Smooth muscle cell (in vitro differentiated cells): Measurements from ENCODE around the gene MRPL50. TPM values are rescaled to one million over a fixed set of nuclear protein-coding genes. Genes with fewer than 3 reads are reported as not detected.
"Not testable (repeated sequence)": the region's sequence is repeated elsewhere in the genome, so short reads cannot be mapped to it uniquely, and the experiment has no call there.

Experiments used
- DNase-seq: peaks from one replicate; lab custom pipeline; 2025; ENCODE audit not compliant: unreplicated experiment; lab: John Stamatoyannopoulos, UW
- H2AFZ ChIP-seq: fragments of 200-600 bp; sonication (generic); 2 replicates; pipeline ENCODE4 v1.6.0; 2016; ENCODE audit warnings: antibody characterized with exemption, low read depth, mild to moderate bottlenecking
- H3F3A ChIP-seq: fragments of 200-600 bp; sonication (generic); 2 replicates; pipeline ENCODE4 v1.6.0; 2017; ENCODE audit warnings: antibody characterized with exemption, low read depth
- H3K27ac ChIP-seq: fragments of 200-600 bp; sonication (generic); 2 replicates; pipeline ENCODE4 v1.5.1; 2016; ENCODE audit warnings: low read depth, mild to moderate bottlenecking
- H3K27me3 ChIP-seq: fragments of 200-600 bp; sonication (generic); 2 replicates; pipeline ENCODE4 v1.6.1; 2016; ENCODE audit warnings: low read depth, mild to moderate bottlenecking
- H3K36me3 ChIP-seq: fragments of 200-600 bp; sonication (generic); 2 replicates; pipeline ENCODE4 v1.5.1; 2016; ENCODE audit warnings: low read depth
- H3K4me1 ChIP-seq: fragments of 200-600 bp; sonication (generic); 2 replicates; pipeline ENCODE4 v1.5.1; 2016; ENCODE audit warnings: low read depth
- H3K4me2 ChIP-seq: fragments of 200-600 bp; sonication (generic); 2 replicates; pipeline ENCODE4 v1.6.0; 2016; ENCODE audit warnings: mild to moderate bottlenecking
- H3K4me3 ChIP-seq: fragments of 200-600 bp; sonication (generic); 2 replicates; pipeline ENCODE4 v1.5.1; 2016; ENCODE audit warnings: mild to moderate bottlenecking
- H3K79me2 ChIP-seq: fragments of 200-600 bp; sonication (generic); 2 replicates; pipeline ENCODE4 v1.6.0; 2016; ENCODE audit warnings: low read depth, mild to moderate bottlenecking
- H3K9ac ChIP-seq: fragments of 200-600 bp; sonication (generic); 2 replicates; pipeline ENCODE4 v1.6.0; 2016; ENCODE audit warnings: low read depth
- H3K9me3 ChIP-seq: fragments of 200-600 bp; sonication (generic); replicated peaks from 2 replicates; pipeline ENCODE4 v1.5.1; 2016; ENCODE audit warnings: low read depth
- H4K20me1 ChIP-seq: fragments of 200-600 bp; sonication (generic); 2 replicates; pipeline ENCODE4 v1.6.0; 2016; ENCODE audit warnings: low read depth
- CTCF ChIP-seq: fragments of 200-600 bp; sonication (generic); IDR thresholded peaks from 2 replicates; pipeline ENCODE4 v1.5.1; 2017; ENCODE audit warnings: borderline replicate concordance, mild to moderate bottlenecking, antibody characterized with exemption; ENCODE audit not compliant: insufficient read depth, poor library complexity, severe bottlenecking
- WGBS: methylation state at CpG from one replicate; pipeline ENCODE4 v1.1.7; 2016; ENCODE audit warnings: low lambda C conversion rate; 5-methylcytosine and 5-hydroxymethylcytosine counted together
- polyA plus RNA-seq: library from polyadenylated mRNA; unstranded; fragments of >200 nt; fragmentation: Nextera tagmentation; extraction: Ambion mirVana; gene quantifications from 2 replicates; pipeline ENCODE4 v1.2.1, GENCODE V29; 2016
- total RNA-seq: library from RNA; depleted of rRNA; stranded (reverse); fragments of >200 nt; gene quantifications from 2 replicates; pipeline ENCODE4 v1.2.3, GENCODE V29; 2014

MRPL50 gene
- total and polyA plus RNA-seq, 2 experiments from 2014 or later, result 13.3 to 13.7 TPM

GRCh38 chr9:101388507-101388993 lies 9.9 kb downstream of the MRPL50 start:
- H3K4me2 ChIP-seq, result no peak overlapping the region
- peaks cover 25% of the 10 kb centered on the region for H4K20me1 ChIP-seq
- H3K9me3 ChIP-seq, result peaks cover 8% of the 10 kb centered on the region
- no peak overlapping the region for H3K27ac ChIP-seq
- 95% methylated on average over 2 of the region's 2 CpGs for WGBS
- no peak for DNase-seq
- no peak overlapping the region for H3K4me3 ChIP-seq
- no peaks in the 10 kb centered on the region for H3F3A ChIP-seq
- H2AFZ ChIP-seq, result no peak overlapping the region
- H3K79me2 ChIP-seq, result peaks cover 25% of the 10 kb centered on the region
- no peak overlapping the region for H3K9ac ChIP-seq
- TF ChIP-seq CTCF, result peak; percentile 14
- peaks cover 16% of the 10 kb centered on the region for H3K36me3 ChIP-seq
- H3K27me3 ChIP-seq, result no peaks in the 10 kb centered on the region
- no peaks in the 10 kb centered on the region for H3K4me1 ChIP-seq

GRCh38 chr9:101387871-101388506 lies 10.4 kb downstream of the MRPL50 start:
- no peak overlapping the region for H3K27ac ChIP-seq
- H3K27me3 ChIP-seq, result no peaks in the 10 kb centered on the region
- peak; percentile 43 for TF ChIP-seq CTCF
- no peaks in the 10 kb centered on the region for H3F3A ChIP-seq
- H2AFZ ChIP-seq, result no peak overlapping the region
- no peak for DNase-seq
- WGBS, result 71% methylated on average over 6 of the region's 6 CpGs
- H3K36me3 ChIP-seq, result peaks cover 16% of the 10 kb centered on the region
- H3K9me3 ChIP-seq, result peaks cover 8% of the 10 kb centered on the region
- H3K79me2 ChIP-seq, result peaks cover 20% of the 10 kb centered on the region
- H4K20me1 ChIP-seq, result peaks cover 22% of the 10 kb centered on the region
- H3K4me2 ChIP-seq, result no peak overlapping the region
- no peak overlapping the region for H3K9ac ChIP-seq
- no peak overlapping the region for H3K4me3 ChIP-seq
- no peaks in the 10 kb centered on the region for H3K4me1 ChIP-seq

- H3K4me3 ChIP-seq, H3K27ac ChIP-seq, H3K4me1 ChIP-seq, H3K4me2 ChIP-seq, H2AFZ ChIP-seq, H3K9ac ChIP-seq, H3K9me3 ChIP-seq, H3K79me2 ChIP-seq, DNase-seq, H3K36me3 ChIP-seq, H4K20me1 ChIP-seq, H3K27me3 ChIP-seq, H3F3A ChIP-seq: not testable (repeated sequence)
- WGBS, result 97% methylated on average over 11 of the region's 11 CpGs
Observed at GRCh38 chr9:101384873-101385536, 13.4 kb downstream of the MRPL50 start, which contains the start of gene BAAT. Gene BAAT, minus strand, starts transcription at chr9:101385006. Its CDS starts 13,602 bp downstream, at chr9:101371404.

- Histone ChIP-seq H3K9me3 (peaks cover 8% of the 10 kb centered on the region), H3K27me3 (no peaks in the 10 kb centered on the region), H3K79me2 (no peaks in the 10 kb centered on the region), H3K9ac (no peak overlapping the region), H3K4me3 (no peak overlapping the region), H3F3A (no peaks in the 10 kb centered on the region), H4K20me1 (no peaks in the 10 kb centered on the region), H3K4me1 (no peaks in the 10 kb centered on the region), H2AFZ (no peak overlapping the region), H3K27ac (no peak overlapping the region), H3K4me2 (no peak overlapping the region), H3K36me3 (peaks cover 3% of the 10 kb centered on the region)
- no peak for TF ChIP-seq CTCF
- DNase-seq, result no peak
- 95% methylated on average over 2 of the region's 2 CpGs for WGBS
Observed at GRCh38 chr9:101383361-101383760, 15.1 kb downstream of the MRPL50 start.
